ENCODE measurements around the gene SLC15A3.

GRCh38 chr11:60942219-60942618 lies 9.8 kb downstream of the SLC15A3 start:
- no peak for TF ChIP-seq CTCF (IDR thresholded peaks at IDR 0.05; ENCODE audit: insufficient read depth, low read length, poor library complexity, severe bottlenecking)
- TF ChIP-seq EZH2phosphoT487 (conservative IDR thresholded peaks at IDR 0.05; ENCODE audit: low read length), result no peak
